K562 (cell line): ENCODE measurements around the gene LY6G6F. TPM values are rescaled to one million over a fixed set of nuclear protein-coding genes. Genes with fewer than 3 reads are reported as not detected.

ENCODE experiments used
- TFAM ChIP-seq: fragments of 250-450 bp; sonication (Bioruptor Pico); conservative IDR thresholded peaks from 2 replicates; pipeline ENCODE4 v1.5.0; 2021; ENCODE audit warnings: mild to moderate bottlenecking, moderate library complexity
- ZNF318 ChIP-seq, 2 experiments: fragments of 450-650 bp; IDR thresholded peaks; 2 replicates each; pipeline ENCODE4 v1.6.1; 2016; ENCODE audit warnings: mild to moderate bottlenecking in 2 of 2, borderline replicate concordance in 1 of 2, low read depth in 1 of 2, moderate library complexity in 1 of 2
- ZNF699 ChIP-seq: fragments of 250-450 bp; sonication (Bioruptor Pico); IDR thresholded peaks from 2 replicates; pipeline ENCODE4 v1.8.0; 2021; ENCODE audit warnings: mild to moderate bottlenecking, moderate library complexity; ENCODE audit not compliant: insufficient replicate concordance
- ZNF766 ChIP-seq: fragments of 200-800 bp; sonication (Bioruptor generic); conservative IDR thresholded peaks from 2 replicates; pipeline ENCODE4 v1.6.1; 2016; ENCODE audit warnings: missing genetic modification characterization, missing compliant biosample characterization
- polyA plus RNA-seq, 8 experiments: library from polyadenylated mRNA; depleted of rRNA in 4 of 8; stranded (reverse) in 5 of 8; unstranded in 3 of 8; fragments of >200 nt; fragmentation: Nextera tagmentation in 2 of 8; fragmentation: Illumina TruSeq in 1 of 8; extraction: Ambion mirVana in 2 of 8; extraction: Trizol in 1 of 8; gene quantifications; 2 replicates each; pipeline versions ENCODE4 v1.2.1 to v1.2.3, GENCODE V29; 2011 to 2014; ENCODE audit warnings: inconsistent platforms in 1 of 8, missing spikeins in 1 of 8
- total RNA-seq, 7 experiments: library from RNA; depleted of rRNA in 6 of 7; stranded (reverse); fragments of >200 nt in 6 of 7; fragmentation: Illumina TruSeq in 2 of 7; extraction: Trizol in 2 of 7; gene quantifications; 2 replicates each; pipeline versions ENCODE4 v1.2.1 to v1.2.3, GENCODE V29; 2011 to 2021; ENCODE audit warnings: low replicate concordance in 1 of 7
- TF ChIP-seq, protein P1 (sequence below): fragments of 450-650 bp; formaldehyde crosslinking; IDR thresholded peaks from 2 replicates; pipeline ENCODE4 v1.4.0; 2020; ENCODE audit warnings: mild to moderate bottlenecking, mixed read lengths

The LY6G6F gene
- total and polyA plus RNA-seq, 9 of the 15 experiments (the other 6 are each of a cell fraction or from before 2014, with no cell fraction given): 0.14 to 0.50 (median 0.28) TPM; not detected in 2

DNA sequence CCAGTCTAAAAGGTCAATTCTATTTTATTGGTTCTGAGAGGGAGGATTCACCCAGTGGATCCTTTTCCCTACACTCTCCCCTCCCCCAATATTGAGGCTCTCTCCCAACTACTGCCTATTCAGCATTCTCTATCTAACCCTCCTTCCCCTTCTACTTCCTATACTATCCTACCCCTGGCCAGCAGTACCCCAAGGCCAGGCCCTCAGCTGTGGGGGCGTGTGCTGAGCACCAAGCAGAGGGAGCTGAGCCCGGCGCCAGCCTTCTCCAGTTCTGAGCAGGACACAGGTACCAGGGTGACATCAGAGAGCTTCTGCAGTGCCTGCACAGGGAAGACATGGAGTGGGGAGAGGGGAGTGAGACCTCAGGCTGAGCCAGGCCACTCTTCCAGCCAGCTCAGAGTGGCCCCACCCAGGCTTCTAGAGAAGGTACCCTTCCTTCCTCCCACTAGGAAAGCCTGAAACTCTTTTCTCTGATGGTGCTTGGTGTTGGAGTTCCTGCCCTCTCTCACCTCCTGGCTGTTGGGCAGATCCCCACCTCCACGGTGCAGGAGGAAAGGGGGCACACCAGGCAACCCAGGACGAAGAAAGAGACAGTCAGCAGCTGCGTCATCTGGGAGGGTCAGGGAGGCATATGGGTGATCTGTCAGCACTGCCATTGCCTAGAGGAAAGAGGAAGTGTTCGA, 20.5 kb downstream of the LY6G6F start (continued):
- TF ChIP-seq ZNF318 (IDR thresholded peaks at IDR 0.05; ENCODE audit: borderline replicate concordance in 1 of 2, low read depth in 1 of 2): 0 out of 4 replicates have a peak, but pooled peaks of 1 of the 2 experiments have one; percentile 8
- no peak for TF ChIP-seq ZNF766 (CRISPR knock-in tag)
- no peak for TF ChIP-seq ZNF699 (CRISPR knock-in tag)
- no peak for TF ChIP-seq TFAM (CRISPR knock-in tag)
- TF ChIP-seq, protein P1, sequence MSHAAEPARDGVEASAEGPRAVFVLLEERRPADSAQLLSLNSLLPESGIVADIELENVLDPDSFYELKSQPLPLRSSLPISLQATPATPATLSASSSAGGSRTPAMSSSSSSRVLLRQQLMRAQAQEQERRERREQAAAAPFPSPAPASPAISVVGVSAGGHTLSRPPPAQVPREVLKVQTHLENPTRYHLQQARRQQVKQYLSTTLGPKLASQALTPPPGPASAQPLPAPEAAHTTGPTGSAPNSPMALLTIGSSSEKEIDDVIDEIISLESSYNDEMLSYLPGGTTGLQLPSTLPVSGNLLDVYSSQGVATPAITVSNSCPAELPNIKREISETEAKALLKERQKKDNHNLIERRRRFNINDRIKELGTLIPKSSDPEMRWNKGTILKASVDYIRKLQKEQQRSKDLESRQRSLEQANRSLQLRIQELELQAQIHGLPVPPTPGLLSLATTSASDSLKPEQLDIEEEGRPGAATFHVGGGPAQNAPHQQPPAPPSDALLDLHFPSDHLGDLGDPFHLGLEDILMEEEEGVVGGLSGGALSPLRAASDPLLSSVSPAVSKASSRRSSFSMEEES: no peak
